ENCODE data around the gene ARHGEF26.

GRCh38 chr3:154244644-154245043, 123.5 kb downstream of the ARHGEF26 start:
- TF ChIP-seq CTCF (IDR thresholded peaks at IDR 0.05; ENCODE audit: borderline replicate concordance, extremely low read depth, low read length, poor library complexity, severe bottlenecking) (no peak), EZH2 (IDR thresholded peaks at IDR 0.05; ENCODE audit: borderline replicate concordance, low read depth, low read length, severe bottlenecking) (no peak)

Measured in DND-41 (cell line).